Stimulated activated CD4-positive, alpha-beta T cell treated with anti-CD3 and anti-CD28 coated beads, Interleukin-4, amount 100 ng/mL, for 4 hours (primary cell): ENCODE results near the gene ZC3H7A.
"Not testable (repeated sequence)": the region's sequence is repeated elsewhere in the genome, so short reads cannot be mapped to it uniquely, and the experiment has no call there.

Source experiments
- DNase-seq, 2 experiments: peaks; one replicate each; pipeline ENCODE4 v3.0.0-alpha.2; 2020

The ZC3H7A gene

DNA sequence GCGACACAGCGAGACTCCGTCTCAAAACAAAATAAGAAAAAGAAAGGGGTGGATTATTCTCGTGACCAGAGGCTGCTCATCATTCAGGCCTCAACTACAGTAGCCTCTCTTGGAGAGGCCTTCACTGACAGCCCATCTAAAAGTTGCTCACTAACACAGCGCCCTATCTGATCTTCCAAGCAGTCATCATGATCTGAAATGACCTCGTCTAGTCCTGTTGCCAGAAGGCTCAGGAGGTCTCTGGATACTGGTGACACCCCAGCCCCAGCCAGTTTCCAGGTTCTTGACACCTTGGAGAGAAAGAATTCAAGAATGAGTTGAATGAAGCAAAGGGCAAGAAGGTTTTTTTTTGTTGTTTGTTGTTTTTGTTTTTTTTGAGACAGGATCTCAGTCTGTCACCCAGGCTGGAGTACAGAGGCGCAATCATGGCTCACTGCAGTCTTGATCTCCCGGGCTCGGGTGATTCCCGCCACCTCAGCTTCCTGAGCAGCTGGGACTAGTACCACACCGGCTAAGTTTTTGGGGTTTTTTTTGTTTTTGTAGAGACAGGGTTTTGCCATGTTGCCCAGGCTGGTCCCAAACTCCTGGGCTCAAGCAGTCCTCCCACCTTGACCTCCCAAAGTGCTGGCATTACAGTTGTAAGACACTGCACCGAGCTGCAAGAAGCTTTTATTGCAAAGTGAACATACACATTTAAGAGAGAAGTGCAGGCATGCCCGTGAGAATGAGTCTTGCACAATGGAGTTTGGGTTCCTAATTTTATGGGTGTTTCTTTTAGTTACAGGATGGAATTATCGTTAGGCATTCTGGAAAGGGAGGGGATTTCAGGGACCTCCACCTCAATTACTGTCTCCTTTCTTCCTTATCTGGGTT is 2.7 kb upstream of the ZC3H7A start:
- peak in 1 of 2 experiments; percentile 16 for DNase-seq

- no peak for DNase-seq
These were observed 1.9 kb upstream of the ZC3H7A start for GRCh38 chr16:11799017-11799381.

GRCh38 chr16:11797957-11798299 is 870 bp upstream of the ZC3H7A start:
- no peak for DNase-seq

GRCh38 chr16:11796227-11797165 is 562 bp downstream of the ZC3H7A start:
- DNase-seq = peak; percentile 8 to 10

- DNase-seq = no peak
These were observed 1.2 kb downstream of the ZC3H7A start for GRCh38 chr16:11795887-11796226.

- no peak for DNase-seq
These were observed 1.8 kb downstream of the ZC3H7A start for GRCh38 chr16:11794996-11795886.

DNA sequence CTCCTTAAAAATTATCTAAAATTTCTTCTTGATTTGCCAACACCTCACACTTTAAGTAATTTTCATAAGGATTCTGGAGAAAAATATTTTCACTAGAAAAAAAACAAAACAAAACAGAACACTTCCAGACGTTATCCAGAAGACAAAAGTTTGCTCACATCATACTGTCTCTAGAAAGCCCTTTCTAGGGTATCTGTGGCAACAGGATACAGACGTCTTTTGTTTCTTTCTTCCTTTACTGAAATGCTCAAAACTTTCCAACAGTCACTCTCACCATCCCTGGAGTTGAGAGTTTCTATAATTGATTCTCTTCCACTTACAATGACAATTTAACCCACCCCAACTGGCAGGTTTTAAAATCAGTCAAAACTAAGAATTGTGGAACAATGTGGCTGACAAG is 2.6 kb downstream of the ZC3H7A start:
- DNase-seq = no peak

- peak in 1 of 2 experiments; percentile 13 for DNase-seq
These were observed 3.2 kb downstream of the ZC3H7A start for GRCh38 chr16:11793840-11794239.

DNA sequence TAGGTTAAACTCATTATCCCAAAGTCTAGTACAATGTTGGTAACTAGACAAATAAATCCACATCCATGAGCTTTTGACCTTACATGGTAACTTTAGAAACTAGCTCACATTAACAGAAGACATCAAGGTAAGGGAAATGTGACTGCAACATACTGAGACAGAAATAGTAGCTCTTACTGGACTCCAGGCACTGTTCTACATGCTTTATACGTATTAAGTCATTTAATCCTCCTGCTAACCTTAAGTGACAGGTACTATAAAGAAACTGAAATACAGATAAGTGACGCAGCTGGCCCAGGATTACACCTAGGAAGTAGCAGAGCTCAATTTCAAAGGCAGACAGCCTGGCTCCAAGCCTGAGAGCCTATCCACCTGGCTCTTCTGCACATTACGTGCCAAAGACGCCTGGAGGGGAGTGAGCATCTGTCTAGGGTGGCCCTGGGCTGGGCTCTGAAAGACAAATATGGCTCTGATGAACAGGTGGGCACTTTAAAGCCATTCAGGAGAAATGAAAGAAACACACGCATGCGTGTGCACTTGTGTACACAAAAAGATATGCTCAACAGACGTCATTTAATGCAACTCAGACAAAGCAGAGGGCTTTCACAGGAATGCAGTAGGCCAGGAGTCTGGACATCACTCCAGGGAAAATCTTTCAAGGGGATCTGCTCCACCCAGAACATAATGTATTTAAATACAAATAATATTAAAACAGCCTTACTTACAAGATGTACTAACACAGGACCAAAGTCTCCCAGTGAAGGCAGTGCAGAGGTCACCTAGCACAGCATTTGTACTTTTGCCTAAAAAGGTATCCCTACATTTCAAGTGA is 4.4 kb downstream of the ZC3H7A start:
- DNase-seq = no peak

- DNase-seq = no peak
These were observed 5.8 kb downstream of the ZC3H7A start for GRCh38 chr16:11791144-11791828.

DNA sequence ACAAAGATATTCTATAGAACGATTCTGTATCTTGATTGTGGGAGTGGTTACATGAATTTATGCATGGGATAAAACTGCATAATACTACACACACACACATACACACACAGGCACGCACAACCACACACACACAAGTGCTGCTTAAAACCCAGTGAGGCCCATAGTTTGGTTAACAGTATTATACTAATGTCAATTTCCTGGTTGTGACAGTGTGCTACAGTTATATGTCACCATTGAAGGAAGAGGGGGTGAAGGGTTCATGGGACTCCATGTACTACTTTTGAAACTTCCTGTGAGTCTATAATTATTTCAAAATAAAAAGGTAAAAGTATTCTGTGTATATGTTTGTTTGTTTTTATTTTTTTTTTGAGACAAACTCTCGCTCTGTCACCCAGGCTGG is 8.1 kb downstream of the ZC3H7A start:
- DNase-seq = no peak

DNA sequence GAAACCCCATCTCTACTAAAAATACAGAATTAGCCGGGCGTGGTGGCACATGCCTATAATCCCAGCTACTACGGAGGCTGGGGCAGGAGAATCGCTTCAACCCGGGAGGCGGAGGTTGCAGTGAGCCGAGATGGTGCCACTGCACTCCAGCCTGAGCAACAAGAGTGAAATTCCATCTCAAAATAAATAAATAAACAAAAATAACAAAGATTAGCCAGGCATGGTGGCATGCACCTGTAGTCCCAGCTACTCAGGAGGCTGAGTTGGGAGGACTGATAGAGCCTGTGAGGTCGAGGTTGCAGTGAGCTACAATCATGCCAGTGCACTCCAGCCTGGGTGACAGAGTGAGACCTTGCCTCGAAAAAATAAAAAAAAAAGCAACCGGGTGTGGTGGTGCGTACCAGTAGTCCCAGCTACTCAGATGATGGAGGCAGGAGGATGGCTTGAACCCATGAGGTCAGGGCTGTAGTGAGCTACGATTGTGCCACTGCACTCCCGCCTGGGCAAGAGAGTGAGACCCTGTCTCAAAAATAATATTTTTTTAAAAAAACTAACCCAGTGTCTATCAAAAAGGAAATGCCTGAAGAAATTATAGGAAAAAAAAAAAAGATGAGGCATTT is 12.0 kb downstream of the ZC3H7A start:
- DNase-seq = not testable (repeated sequence)

DNA sequence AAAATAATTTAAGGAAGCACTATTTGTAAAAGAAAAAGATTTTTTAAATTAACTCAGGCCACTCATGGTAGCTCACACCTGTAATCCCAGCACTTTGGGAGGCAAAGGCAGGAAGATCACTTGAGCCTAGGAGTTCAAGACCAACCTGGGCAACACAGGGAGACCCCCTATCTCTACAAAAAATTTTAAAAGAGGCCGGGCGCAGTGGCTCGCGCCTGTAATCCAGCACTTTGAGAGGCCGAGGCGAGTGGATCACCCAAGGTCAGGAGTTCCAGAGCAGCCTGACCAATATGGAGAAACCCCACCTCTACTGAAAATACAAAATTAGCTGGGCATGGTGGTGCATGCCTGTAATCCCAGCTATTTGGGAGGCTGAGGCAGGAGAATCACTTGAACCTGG is 12.7 kb downstream of the ZC3H7A start:
- DNase-seq = not testable (repeated sequence)

- DNase-seq = no peak
These were observed 13.1 kb downstream of the ZC3H7A start for GRCh38 chr16:11784038-11784369.

GRCh38 chr16:11783319-11784037 is 13.6 kb downstream of the ZC3H7A start:
- DNase-seq = peak in 1 of 2 experiments; percentile 45

GRCh38 chr16:11781773-11782172 is 15.3 kb downstream of the ZC3H7A start:
- no peak for DNase-seq

GRCh38 chr16:11780991-11781680 is 15.9 kb downstream of the ZC3H7A start:
- no peak for DNase-seq

DNA sequence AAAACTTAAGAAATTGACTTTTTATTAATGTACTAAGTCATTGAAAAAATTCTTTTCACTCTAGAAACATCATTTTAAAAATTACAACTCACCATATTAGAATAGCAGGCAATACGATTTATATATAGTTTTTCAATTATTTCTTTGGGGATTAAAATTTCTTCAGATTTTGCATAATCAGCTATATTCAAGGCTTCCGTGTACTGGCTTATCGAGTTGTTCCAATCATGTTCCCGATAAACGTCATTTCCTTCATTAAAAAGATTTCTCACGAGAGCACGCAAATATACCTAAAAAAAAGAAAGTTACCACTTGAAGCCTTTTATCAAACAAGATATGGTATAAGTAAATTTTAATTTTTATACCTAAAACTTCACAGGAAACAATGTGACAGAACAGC is 18.0 kb downstream of the ZC3H7A start:
- no peak for DNase-seq

DNA sequence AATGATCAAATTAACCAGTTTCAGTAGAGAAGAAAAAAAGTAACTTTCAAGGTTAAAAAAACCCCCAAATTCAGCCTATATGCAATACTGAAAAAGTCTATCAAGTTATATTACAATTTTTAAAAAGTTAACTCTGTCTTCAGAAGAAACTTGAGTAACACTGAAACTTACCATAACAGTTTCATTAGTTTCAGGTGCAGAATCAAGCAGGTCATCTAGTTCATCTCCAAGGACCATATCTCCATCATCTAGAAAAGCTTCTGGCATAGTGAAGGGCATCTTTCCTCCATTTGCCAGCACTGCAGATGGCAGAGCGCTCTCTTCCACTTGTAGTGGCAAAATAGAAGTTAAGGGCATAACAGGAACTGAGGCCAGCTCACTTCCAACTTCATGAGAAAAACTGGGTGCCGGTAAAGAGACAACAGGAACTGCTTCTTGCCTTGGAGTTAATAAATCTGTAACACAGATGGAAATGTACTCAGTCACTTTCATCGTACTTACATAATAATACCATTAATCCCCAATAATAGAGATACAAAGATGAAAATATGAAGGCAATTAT is 22.9 kb downstream of the ZC3H7A start:
- DNase-seq = no peak
